NOMO-1 treated with dmso at 0.1 percent for 144 hours (cell line): Measurements from ENCODE around the gene IL9R.
"Not testable (repeated sequence)": the region's sequence is repeated elsewhere in the genome, so short reads cannot be mapped to it uniquely, and the experiment has no call there.

Experiments
- DNase-seq: peaks from one replicate; lab custom pipeline; 2025; ENCODE audit not compliant: unreplicated experiment; lab: John Stamatoyannopoulos, UW

The IL9R gene

GRCh38 chrX:155997436-155997835 lies at the start of gene IL9R:
Gene IL9R (plus strand): TSS chrX:155997696. CDS start chrX:155997760, 64 bp downstream.
- DNase-seq, result no peak

- no peak for DNase-seq
Observed at GRCh38 chrX:155949098-155949497, 48.4 kb upstream of the IL9R start.

DNA sequence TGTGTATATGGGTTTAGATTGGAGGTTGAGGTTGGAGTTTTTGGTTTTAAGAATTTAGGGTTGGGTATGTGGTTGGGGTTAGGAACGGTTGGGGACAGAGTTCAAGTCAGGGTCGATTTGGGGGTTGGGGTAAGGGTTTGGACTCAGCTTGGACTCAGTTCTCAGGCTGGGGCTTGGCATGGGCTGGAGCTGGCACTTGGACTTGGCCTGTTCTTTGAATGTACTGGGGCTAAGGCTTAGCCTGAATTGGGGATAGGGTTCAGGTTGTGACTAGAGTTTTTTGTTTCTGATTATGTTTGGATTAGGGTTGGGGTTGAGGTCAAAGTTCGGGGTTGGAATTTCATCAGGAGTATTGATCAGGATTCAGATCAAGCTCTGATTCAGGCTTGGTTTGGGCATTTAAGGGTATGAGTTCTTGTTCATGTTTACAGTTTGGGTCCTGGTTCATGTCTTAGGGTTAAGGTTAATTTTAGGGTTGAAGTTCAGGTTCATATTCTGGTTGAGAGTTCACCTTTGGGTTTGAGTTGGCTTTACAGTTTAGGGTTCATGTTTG lies 46.2 kb upstream of the IL9R start:
- DNase-seq, result no peak

GRCh38 chrX:155953055-155953454 lies 44.4 kb upstream of the IL9R start:
- no peak for DNase-seq

DNA sequence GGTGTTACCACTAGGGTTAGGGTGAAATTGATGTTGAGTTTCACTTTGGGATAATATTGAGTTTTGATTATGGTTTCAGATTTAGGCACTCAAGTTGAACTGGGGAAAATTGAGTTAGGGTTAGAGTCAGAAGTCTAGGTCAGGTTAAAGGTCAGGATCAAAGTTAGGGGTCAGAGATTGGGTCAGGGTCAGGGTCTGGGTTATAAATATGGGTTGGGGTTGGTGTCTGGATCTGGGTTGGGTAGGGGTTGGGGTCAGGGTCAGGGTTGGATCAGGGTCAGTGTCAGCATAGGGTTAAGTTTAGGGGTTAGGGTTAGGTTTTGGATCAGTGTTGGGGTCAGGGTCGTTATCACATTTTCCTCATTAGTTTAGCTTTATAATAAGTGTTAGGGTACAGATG lies 42.7 kb upstream of the IL9R start:
- no peak for DNase-seq

- DNase-seq, result no peak
Observed at GRCh38 chrX:155956099-155956498, 41.4 kb upstream of the IL9R start.

DNA sequence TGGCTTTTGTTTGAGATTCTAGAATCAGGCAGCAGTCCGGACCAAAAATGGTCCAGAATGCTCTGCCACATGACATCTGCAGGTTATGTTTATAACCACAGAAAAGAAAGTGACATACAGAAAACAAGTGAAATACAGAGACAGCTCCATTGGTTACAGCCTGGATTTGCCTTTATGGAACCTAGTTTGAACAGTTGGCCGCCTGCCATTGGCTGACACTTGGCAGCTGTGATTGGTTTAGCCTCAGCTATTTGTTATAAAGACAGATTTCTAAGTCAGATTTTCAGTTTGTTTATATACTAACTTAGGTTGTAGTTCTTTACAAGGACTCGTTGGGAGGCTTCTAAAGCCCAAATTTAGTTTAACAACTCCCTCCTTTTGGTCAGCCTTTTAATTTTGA lies 40.8 kb upstream of the IL9R start:
- no peak for DNase-seq

DNA sequence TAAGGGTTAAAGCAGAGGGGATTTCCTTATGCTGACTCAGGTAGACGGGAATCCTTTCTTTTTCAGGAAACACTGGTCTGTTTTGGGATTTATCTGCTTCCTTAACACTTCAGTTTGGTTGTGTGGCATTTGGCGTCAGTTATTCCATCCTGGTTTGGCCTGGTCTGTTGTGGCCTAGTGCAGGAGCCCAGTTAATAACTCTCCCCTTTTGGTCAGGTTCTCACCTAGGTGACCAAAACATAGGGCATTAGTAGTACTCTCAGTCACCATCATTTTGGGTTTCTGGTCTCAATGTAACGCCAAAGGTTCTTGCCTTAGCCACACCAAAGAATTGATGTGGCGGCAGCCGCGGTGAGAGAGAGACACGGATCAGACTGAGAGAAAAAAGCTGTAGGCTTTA lies 39.7 kb upstream of the IL9R start:
- no peak for DNase-seq

GRCh38 chrX:155959018-155959587 lies 38.4 kb upstream of the IL9R start:
- no peak for DNase-seq

DNA sequence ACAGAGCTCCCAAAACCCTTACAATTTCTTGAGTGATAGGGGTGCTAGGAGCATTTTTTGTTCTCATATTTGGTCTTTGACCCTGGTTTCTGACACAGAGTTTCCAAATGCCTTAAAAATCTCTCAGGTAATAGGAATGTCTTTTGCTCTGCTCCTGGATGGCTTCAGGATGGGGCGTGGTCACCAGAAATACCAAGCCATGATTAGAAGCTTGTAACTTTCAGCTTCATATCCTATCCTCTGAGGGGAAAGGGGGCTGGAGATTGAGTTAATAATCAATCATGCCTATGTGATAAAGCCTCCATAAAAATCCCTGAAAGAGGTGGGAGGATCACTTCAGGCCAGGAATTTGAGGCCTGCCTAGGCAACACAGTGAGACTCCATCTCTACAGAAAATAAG lies 34.6 kb upstream of the IL9R start:
- DNase-seq, result no peak

- no peak for DNase-seq
Observed at GRCh38 chrX:155966876-155967275, 30.6 kb upstream of the IL9R start.

- DNase-seq, result no peak
Observed at GRCh38 chrX:155967653-155968325, 29.7 kb upstream of the IL9R start.

DNA sequence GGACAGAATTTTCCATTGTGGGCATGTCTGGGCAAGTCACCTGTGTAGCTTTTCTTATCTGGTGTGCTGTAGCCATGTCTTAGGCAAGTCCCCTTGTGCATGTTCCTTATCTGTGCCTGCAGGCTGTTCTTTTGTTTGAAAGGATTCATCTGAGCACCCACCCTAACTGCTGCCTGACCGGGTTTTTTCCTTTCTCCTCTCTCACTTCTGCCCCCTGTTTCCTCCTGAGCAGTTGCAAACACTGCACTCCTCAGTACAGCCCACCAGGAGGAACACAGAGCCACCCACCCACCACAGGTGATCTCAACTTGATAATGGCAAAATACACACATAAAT lies 29.2 kb upstream of the IL9R start:
- DNase-seq, result no peak

DNA sequence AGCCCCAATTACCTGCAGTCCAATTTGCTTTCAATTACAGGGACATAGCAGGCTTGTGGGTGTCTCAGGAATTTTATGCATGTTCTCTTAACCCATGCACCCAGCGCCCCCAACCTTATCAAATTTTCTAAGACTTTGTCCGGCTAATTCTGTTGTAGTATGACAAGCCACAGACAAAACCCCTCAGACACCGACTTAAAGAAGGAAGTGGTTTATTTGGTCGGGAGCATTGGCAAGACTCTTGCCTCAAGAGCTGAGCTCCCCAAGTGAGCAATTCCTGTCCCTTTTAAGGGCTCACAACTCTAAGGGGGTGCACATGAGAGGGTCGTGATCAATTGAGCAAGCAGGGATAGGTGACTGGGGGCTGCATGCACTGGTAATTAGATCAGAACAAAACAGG lies 28.7 kb upstream of the IL9R start:
- DNase-seq, result no peak

- not testable (repeated sequence) for DNase-seq
Observed at GRCh38 chrX:155971658-155972057, 25.8 kb upstream of the IL9R start.

DNA sequence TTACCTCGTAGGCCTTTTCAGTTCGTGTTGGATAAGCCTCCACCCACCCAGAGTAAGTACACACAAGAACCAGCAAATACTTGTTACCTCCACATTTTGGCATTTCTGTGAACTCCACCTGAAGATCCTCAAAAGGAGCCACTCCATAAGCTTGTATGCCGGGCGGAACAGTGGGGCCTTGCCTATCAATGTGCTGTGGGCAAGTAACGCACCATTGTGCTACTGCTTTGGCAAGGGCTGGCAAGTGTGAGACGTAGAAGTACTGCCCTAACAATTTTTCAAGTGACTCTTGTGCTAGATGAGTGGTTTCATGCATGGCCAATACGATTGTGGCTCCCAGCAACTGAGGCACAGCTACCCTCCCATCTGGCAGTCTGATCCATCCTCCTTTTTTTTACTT lies 25.3 kb upstream of the IL9R start:
- DNase-seq, result not testable (repeated sequence)

DNA sequence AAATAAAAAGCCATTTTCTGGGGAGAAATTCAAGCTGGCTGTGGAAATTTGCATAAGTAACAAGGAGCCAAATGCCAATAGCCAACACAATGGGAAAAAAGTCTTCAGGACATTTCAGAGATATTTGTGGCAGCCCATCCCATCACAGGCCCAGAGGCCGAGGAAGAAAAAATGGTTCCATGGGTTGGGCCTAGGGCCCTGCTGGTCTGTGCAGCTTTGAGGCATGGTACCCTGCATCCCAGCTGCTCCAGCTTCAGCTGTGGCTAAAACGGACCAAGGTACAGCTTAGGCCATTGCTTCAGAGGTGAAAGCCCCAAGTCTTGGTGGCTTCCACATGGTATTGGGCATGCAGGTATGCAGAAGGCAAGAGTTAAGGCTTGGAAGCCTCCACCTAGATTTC lies 14.2 kb upstream of the IL9R start:
- DNase-seq, result no peak

- DNase-seq, result no peak
Observed at GRCh38 chrX:155985208-155985607, 12.3 kb upstream of the IL9R start.

DNA sequence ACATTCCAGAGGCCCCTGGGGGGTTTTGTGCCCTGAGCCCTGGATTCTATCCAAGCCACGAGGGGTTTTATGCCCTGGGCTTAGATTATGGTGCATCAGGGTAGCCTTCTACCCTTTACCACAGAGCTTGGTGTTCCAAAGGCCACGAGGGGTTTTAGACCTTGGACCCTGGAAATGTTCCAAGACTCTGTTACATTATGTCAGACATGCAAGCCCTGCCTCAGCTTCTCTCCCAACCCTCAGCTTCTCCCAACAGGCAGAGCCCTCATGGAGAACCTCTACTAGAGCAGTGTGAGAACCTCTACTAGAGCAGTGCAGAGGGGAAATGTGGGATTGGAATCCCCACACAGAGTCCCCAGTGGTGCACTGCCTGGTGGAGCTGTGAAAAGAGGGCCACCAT lies 10.5 kb upstream of the IL9R start:
- not testable (repeated sequence) for DNase-seq

- DNase-seq, result no peak
Observed at GRCh38 chrX:155988859-155989258, 8.6 kb upstream of the IL9R start.

DNA sequence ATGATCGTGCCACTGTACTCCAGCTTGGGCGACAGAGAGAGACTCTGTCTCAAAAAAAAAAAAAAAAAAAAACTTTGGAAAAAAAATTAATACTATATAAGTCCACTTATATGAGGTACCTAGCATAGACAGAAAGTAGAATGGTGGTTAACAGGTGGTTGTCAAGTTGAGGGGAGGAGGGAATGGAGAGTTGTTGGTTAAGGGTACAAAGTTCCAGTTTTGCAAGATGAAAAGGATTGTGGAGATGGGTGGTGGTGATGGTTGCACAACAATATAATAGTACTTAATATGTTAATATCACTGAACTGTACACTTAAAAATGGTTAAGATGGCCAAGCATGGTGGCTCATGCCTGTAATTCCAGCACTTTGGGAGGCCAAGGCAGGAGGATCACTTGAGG lies 4.1 kb upstream of the IL9R start:
- no peak for DNase-seq

GRCh38 chrX:155995321-155995875 lies 2.1 kb upstream of the IL9R start:
- DNase-seq, result no peak

- DNase-seq, result no peak
Observed at GRCh38 chrX:155998116-155998515, 620 bp downstream of the IL9R start.
